PC-9 (cell line): Measurements from ENCODE around the gene GALE.

Experiments used
- CTCF ChIP-seq: fragments of 200-600 bp; sonication (generic); conservative IDR thresholded peaks from 2 replicates; pipeline ENCODE4 v1.6.1; 2017; ENCODE audit warnings: mixed run types, antibody characterized with exemption, mild to moderate bottlenecking, moderate library complexity
- EZH2 ChIP-seq: fragments of 200-600 bp; sonication (generic); IDR thresholded peaks from 2 replicates; pipeline ENCODE4 v1.8.0; 2017; ENCODE audit warnings: antibody characterized with exemption, low read depth

- TF ChIP-seq CTCF = no peak
- TF ChIP-seq EZH2 = no peak
Measured at GRCh38 chr1:23800400-23801337, at the start of gene GALE.
